Measurements from ENCODE around the gene CAMSAP2. TPM values are rescaled to one million over a fixed set of nuclear protein-coding genes. Genes with fewer than 3 reads are reported as not detected.

The CAMSAP2 gene
- polyA plus RNA-seq, 1 of the 3 experiments (the other 2 are of a cell fraction) = 5.5 TPM

GRCh38 chr1:200720199-200720598 lies 18.5 kb upstream of the CAMSAP2 start:
- Histone ChIP-seq H4K20me1 (ENCODE audit: insufficient read depth) (no peaks in the 10 kb centered on the region), H3K4me3 (ENCODE audit: low read depth in 2 of 2, low read length in 1 of 2) (no peak overlapping the region), H3K36me3 (replicated peaks in 1 of 2; ENCODE audit: control insufficient read depth in 1 of 2, insufficient read depth in 2 of 2, low read length in 1 of 2) (no peaks in the 10 kb centered on the region), H3K9me2 (no peaks in the 10 kb centered on the region), H3K27me3 (ENCODE audit: insufficient read depth) (no peaks in the 10 kb centered on the region), H3K4me2 (no peak overlapping the region), H2AFZ (ENCODE audit: low read depth) (no peak overlapping the region), H3K79me2 (ENCODE audit: insufficient read depth) (no peaks in the 10 kb centered on the region), H3F3A (replicated peaks; ENCODE audit: insufficient read depth) (no peaks in the 10 kb centered on the region), H3K27ac (ENCODE audit: low read depth in 2 of 2, low read length in 1 of 2) (no peak overlapping the region), H3K9ac (no peak overlapping the region), H3K4me1 (ENCODE audit: control insufficient read depth in 1 of 2, insufficient read depth in 2 of 2, low read depth in 1 of 2, low read length in 1 of 2) (peaks cover 0 to 4% of the 10 kb centered on the region in 2 experiments; a peak in 1 of 4 replicates), H3K9me3 (no peaks in the 10 kb centered on the region)
- TF ChIP-seq TAF1 (IDR thresholded peaks at IDR 0.05; ENCODE audit: borderline replicate concordance, low read depth, low read length) (no peak), YY1 (IDR thresholded peaks at IDR 0.05; ENCODE audit: low read depth) (no peak), RAD21 (IDR thresholded peaks at IDR 0.05; ENCODE audit: low read length) (no peak), FOSL2 (IDR thresholded peaks at IDR 0.05; ENCODE audit: borderline replicate concordance, low read depth) (no peak), JUND (IDR thresholded peaks at IDR 0.05) (no peak), IRF3 (IDR thresholded peaks at IDR 0.05; ENCODE audit: low read depth, low read length) (no peak), SIN3A (IDR thresholded peaks at IDR 0.05; ENCODE audit: borderline replicate concordance, low read depth, low read length) (no peak), RCOR1 (IDR thresholded peaks at IDR 0.05; ENCODE audit: low read length) (no peak), ZBTB33 (IDR thresholded peaks at IDR 0.05; ENCODE audit: borderline replicate concordance, low read depth) (no peak), PBX3 (IDR thresholded peaks at IDR 0.05) (no peak), USF1 (IDR thresholded peaks at IDR 0.05; ENCODE audit: borderline replicate concordance, low read depth) (no peak), CHD2 (IDR thresholded peaks at IDR 0.05; ENCODE audit: low read length, partially characterized antibody) (no peak)
- TF ChIP-seq, protein P1, sequence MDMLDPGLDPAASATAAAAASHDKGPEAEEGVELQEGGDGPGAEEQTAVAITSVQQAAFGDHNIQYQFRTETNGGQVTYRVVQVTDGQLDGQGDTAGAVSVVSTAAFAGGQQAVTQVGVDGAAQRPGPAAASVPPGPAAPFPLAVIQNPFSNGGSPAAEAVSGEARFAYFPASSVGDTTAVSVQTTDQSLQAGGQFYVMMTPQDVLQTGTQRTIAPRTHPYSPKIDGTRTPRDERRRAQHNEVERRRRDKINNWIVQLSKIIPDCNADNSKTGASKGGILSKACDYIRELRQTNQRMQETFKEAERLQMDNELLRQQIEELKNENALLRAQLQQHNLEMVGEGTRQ (IDR thresholded peaks at IDR 0.05; ENCODE audit: borderline replicate concordance, low read depth, low read length) = no peak
- TF ChIP-seq, protein P2, sequence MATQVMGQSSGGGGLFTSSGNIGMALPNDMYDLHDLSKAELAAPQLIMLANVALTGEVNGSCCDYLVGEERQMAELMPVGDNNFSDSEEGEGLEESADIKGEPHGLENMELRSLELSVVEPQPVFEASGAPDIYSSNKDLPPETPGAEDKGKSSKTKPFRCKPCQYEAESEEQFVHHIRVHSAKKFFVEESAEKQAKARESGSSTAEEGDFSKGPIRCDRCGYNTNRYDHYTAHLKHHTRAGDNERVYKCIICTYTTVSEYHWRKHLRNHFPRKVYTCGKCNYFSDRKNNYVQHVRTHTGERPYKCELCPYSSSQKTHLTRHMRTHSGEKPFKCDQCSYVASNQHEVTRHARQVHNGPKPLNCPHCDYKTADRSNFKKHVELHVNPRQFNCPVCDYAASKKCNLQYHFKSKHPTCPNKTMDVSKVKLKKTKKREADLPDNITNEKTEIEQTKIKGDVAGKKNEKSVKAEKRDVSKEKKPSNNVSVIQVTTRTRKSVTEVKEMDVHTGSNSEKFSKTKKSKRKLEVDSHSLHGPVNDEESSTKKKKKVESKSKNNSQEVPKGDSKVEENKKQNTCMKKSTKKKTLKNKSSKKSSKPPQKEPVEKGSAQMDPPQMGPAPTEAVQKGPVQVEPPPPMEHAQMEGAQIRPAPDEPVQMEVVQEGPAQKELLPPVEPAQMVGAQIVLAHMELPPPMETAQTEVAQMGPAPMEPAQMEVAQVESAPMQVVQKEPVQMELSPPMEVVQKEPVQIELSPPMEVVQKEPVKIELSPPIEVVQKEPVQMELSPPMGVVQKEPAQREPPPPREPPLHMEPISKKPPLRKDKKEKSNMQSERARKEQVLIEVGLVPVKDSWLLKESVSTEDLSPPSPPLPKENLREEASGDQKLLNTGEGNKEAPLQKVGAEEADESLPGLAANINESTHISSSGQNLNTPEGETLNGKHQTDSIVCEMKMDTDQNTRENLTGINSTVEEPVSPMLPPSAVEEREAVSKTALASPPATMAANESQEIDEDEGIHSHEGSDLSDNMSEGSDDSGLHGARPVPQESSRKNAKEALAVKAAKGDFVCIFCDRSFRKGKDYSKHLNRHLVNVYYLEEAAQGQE (IDR thresholded peaks at IDR 0.05; ENCODE audit: low read depth, low read length) = no peak
- DNase-seq = no peak
- CTCF ChIA-PET = interaction anchor here (1.0 to 1.8 kb wide), 3 partner anchors 11 to 14 kb away, joined by 3 read pairs; no protein-coding TSS in a partner anchor
- 95% methylated on average over 1 of the region's 1 CpG for WGBS (ENCODE audit: low lambda C conversion rate)
- POLR2A ChIA-PET = no interaction called here
